SK-N-MC (cell line): Measurements from ENCODE around the gene GPR39.

ENCODE experiments used
- DNase-seq: peaks from one replicate; pipeline ENCODE4 v3.0.0-alpha.2; 2011; ENCODE audit warnings: low read depth, low spot score
- H3K27ac ChIP-seq: fragments of 200-600 bp; sonication (generic); 2 replicates; pipeline ENCODE4 v1.5.1; 2016; ENCODE audit warnings: mixed run types
- H3K36me3 ChIP-seq: fragments of 200-600 bp; sonication (generic); 2 replicates; pipeline ENCODE4 v1.6.1; 2017; ENCODE audit warnings: antibody characterized with exemption, low read length, mixed read lengths; ENCODE audit not compliant: insufficient read depth
- H3K4me3 ChIP-seq: fragments of 200-600 bp; sonication (generic); 2 replicates; pipeline ENCODE4 v1.5.1; 2016
- H3K9ac ChIP-seq: fragments of 200-600 bp; sonication (generic); 2 replicates; pipeline ENCODE4 v1.8.0; 2017; ENCODE audit warnings: mixed run types, mixed read lengths; ENCODE audit not compliant: insufficient read length
- H3K9me3 ChIP-seq: fragments of 200-600 bp; sonication (generic); 2 replicates; pipeline ENCODE4 v1.6.1; 2017; ENCODE audit warnings: low read depth, mild to moderate bottlenecking, antibody characterized with exemption, low read length, moderate library complexity, mixed read lengths
- EZH2 ChIP-seq: fragments of 200-600 bp; sonication (generic); IDR thresholded peaks from one replicate; pipeline ENCODE4 v1.6.1; 2017; ENCODE audit warnings: antibody characterized with exemption
- FOXP2 ChIP-seq: optimal IDR thresholded peaks from 2 replicates; pipeline ENCODE3; 2011; ENCODE audit warnings: mild to moderate bottlenecking, moderate library complexity; ENCODE audit not compliant: insufficient read depth; ENCODE audit errors: extremely low read length, control extremely low read depth
- POLR2AphosphoS5 ChIP-seq: IDR thresholded peaks from 2 replicates; pipeline ENCODE4 v1.6.1; 2012; ENCODE audit warnings: mild to moderate bottlenecking, low read depth, low read length, borderline replicate concordance

GPR39 gene

DNA sequence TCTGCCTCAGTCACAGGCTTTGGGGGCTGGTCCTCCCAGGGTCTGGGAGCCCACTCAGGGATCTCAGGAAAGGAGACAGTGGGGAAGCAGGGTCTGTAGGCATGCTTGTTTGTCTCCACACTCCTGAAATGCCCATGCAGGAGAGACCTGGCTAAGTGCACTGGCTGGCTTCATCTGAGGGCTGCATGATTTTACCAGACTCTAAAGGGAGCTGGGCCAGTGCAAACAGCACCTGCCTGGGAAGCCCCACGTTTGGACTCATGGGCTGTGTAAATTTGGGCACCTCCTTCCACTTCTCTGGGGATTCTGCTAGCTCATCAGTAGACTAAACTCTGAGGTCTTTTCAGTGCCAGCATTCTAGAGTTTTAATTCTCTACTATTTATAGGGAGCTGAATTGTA lies 219.7 kb downstream of the GPR39 start:
- no peak for DNase-seq
- no peak overlapping the region for H3K4me3 ChIP-seq
- H3K9me3 ChIP-seq, result no peaks in the 10 kb centered on the region
- H3K27ac ChIP-seq, result no peak overlapping the region
- H3K36me3 ChIP-seq, result no peaks in the 10 kb centered on the region
- TF ChIP-seq EZH2 (no peak), POLR2AphosphoS5 (no peak), FOXP2 (no peak)
- H3K9ac ChIP-seq, result no peak overlapping the region

GRCh38 chr2:132638313-132639040 lies 221.9 kb downstream of the GPR39 start:
- no peak for TF ChIP-seq FOXP2
- no peak for TF ChIP-seq EZH2
- no peak for TF ChIP-seq POLR2AphosphoS5
- no peak overlapping the region for H3K27ac ChIP-seq
- H3K36me3 ChIP-seq, result peaks cover 10% of the 10 kb centered on the region; the same call in 1 of the 2 replicates
- no peaks in the 10 kb centered on the region for H3K9me3 ChIP-seq
- DNase-seq, result no peak
- no peak overlapping the region for H3K4me3 ChIP-seq
- H3K9ac ChIP-seq, result no peak overlapping the region

DNA sequence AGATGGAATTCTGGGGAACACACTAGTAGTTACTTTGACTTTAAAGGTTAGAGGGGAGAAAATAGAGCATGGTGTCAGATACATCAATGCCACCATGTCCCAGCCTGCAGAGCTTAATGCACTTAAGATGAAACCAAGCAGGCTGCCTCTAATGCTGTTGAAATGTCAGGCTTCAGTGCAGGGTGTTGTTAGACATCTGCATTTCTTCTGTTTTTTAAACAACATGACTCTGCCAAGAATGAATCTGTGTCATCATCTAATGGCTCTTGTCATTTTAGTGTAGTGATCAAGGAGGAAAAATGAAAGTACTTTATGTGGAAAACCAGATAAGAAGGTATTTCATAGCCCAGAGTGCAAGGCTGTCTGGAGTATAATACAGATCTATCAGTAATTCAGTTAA lies 223.5 kb downstream of the GPR39 start:
- Histone ChIP-seq H3K36me3 (peaks cover 26% of the 10 kb centered on the region), H3K9me3 (no peaks in the 10 kb centered on the region), H3K4me3 (no peak overlapping the region), H3K27ac (no peak overlapping the region), H3K9ac (no peak overlapping the region)
- TF ChIP-seq EZH2, result no peak
- TF ChIP-seq FOXP2, result no peak
- TF ChIP-seq POLR2AphosphoS5, result no peak
- no peak for DNase-seq

DNA sequence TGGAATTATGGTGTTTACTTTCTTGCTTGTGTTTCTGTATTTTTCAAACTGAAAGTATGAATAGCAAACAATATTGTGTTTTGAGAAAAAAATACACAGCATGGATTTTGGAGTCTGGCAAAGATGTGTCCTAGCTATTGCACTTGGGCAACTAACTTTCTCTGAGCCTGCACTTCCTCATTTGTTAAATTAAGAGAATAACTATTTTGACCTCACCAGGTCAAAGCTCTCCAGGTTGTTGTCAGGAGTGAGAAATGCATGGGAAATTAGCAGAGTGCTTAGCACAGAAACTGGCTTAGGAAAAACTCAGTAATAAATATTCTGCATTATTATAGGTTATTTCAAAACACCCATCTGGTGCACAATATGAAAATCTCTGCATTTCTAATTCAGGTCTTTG lies 225.2 kb downstream of the GPR39 start:
- DNase-seq, result no peak
- Histone ChIP-seq H3K4me3 (no peak overlapping the region), H3K27ac (0 out of 2 replicates have a peak overlapping the region, but pooled peaks have one; percentile 7), H3K9ac (no peak overlapping the region), H3K9me3 (no peaks in the 10 kb centered on the region), H3K36me3 (peaks cover 43% of the 10 kb centered on the region)
- no peak for TF ChIP-seq FOXP2
- TF ChIP-seq POLR2AphosphoS5, result no peak
- no peak for TF ChIP-seq EZH2

GRCh38 chr2:132642415-132642814 lies 225.8 kb downstream of the GPR39 start:
- H3K9me3 ChIP-seq, result no peaks in the 10 kb centered on the region
- TF ChIP-seq POLR2AphosphoS5, result peak; percentile 19; the same call in 1 of the 2 replicates
- no peak for TF ChIP-seq EZH2
- no peak for TF ChIP-seq FOXP2
- H3K9ac ChIP-seq, result no peak overlapping the region
- DNase-seq, result no peak
- H3K27ac ChIP-seq, result no peak overlapping the region
- H3K36me3 ChIP-seq, result peaks cover 48% of the 10 kb centered on the region
- no peak overlapping the region for H3K4me3 ChIP-seq

GRCh38 chr2:132645176-132645575 lies 228.6 kb downstream of the GPR39 start:
- TF ChIP-seq EZH2 (no peak), FOXP2 (no peak), POLR2AphosphoS5 (no peak)
- Histone ChIP-seq H3K36me3 (peaks cover 60% of the 10 kb centered on the region), H3K27ac (no peak overlapping the region), H3K9ac (no peak overlapping the region), H3K9me3 (no peaks in the 10 kb centered on the region), H3K4me3 (no peak overlapping the region)
- DNase-seq, result no peak

DNA sequence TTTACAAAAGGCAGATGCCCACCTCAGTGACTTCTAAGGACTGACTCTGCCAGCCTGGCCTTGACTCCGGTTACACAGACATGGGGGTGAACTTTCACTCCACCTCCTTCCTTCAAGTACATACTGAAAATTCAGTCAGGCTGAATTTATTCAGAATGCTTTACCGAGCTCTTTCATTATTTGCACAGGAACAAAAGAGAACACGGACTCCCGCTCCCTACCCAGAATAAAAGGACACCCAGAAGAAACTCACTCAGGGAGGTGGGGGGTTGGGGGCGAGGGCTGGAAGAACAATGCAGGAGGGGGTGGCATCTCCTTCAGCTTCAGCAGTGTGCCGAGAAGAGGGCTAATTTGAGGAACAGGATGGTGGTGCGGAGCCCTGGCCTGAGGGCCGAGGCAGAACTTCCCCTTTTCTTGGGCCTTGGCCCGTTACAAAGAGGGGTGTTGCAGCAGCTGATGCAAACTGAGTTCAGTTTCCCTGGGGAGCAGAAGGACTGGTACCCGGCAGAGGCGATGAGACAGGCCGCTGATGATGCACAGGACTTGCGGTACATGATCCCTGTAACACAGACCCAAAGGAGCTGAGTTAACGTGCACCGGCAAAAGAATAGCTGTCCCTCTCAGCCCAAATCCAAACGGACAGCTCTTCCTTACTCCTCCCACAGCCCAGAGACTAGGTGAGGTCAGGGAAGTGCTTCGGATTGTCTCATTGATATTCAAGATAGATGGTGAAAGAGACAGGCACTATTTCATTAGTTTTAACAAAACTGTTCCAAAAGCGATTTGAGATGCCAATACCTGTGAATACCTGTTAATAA lies 229.3 kb downstream of the GPR39 start:
- H3K9ac ChIP-seq, result no peak overlapping the region

GRCh38 chr2:132646540-132647108 lies 230.0 kb downstream of the GPR39 start:
- Histone ChIP-seq H3K9ac (no peak overlapping the region), H3K36me3 (peaks cover 63% of the 10 kb centered on the region), H3K4me3 (no peak overlapping the region), H3K27ac (0 out of 2 replicates have a peak overlapping the region, but pooled peaks have one; percentile 12), H3K9me3 (no peaks in the 10 kb centered on the region)
- TF ChIP-seq FOXP2 (no peak), POLR2AphosphoS5 (no peak), EZH2 (no peak)
- no peak for DNase-seq

More for the DNA sequence above, 229.3 kb downstream of the GPR39 start:
- Histone ChIP-seq H3K4me3 (no peak overlapping the region), H3K27ac (no peak overlapping the region), H3K9me3 (no peaks in the 10 kb centered on the region), H3K36me3 (peaks cover 60% of the 10 kb centered on the region)
- TF ChIP-seq FOXP2 (no peak), POLR2AphosphoS5 (no peak), EZH2 (no peak)
- no peak for DNase-seq
